Measurements from ENCODE around the gene FRAT1. TPM values are rescaled to one million over a fixed set of nuclear protein-coding genes. Genes with fewer than 3 reads are reported as not detected.

Gene FRAT1
- polyA plus RNA-seq, 1 donor (not counting 4 experiments of a cell fraction or from before 2014, with no cell fraction given): 0.34 TPM

DNA sequence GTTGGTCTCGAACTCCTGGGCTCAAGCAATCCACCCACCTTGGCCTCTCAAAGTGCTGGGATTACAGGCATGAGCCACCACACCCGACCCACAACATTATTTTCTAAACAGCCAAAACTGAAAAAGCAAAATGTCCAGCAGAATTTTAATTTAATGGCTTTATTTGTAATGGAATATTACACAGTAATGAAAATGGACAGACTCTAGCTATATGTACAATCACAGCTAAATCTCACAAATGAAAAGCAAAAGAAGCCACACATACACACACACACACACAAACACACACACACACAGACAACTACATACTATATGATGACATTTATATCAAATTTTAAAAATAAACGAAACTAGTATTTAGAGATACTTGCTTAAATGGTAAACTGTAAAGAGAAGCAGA lies 45.4 kb upstream of the FRAT1 start:
- Histone ChIP-seq H3K36me3 (ENCODE audit: control insufficient read depth in 2 of 2, extremely low read depth in 1 of 2, insufficient read depth in 2 of 2, low read length in 2 of 2) (no peaks in the 10 kb centered on the region), H3K9ac (ENCODE audit: control insufficient read depth, extremely low read depth, insufficient read depth, low read length) (no peak overlapping the region), H3K9me1 (ENCODE audit: control insufficient read depth, extremely low read depth, insufficient read depth, low read length) (no peaks in the 10 kb centered on the region), H3K27me3 (ENCODE audit: control insufficient read depth, extremely low read depth, insufficient read depth, low read length) (no peaks in the 10 kb centered on the region), H3K4me2 (ENCODE audit: control insufficient read depth, extremely low read depth, insufficient read depth, low read depth, low read length) (no peak overlapping the region), H3K4me3 (ENCODE audit: control insufficient read depth in 2 of 3, extremely low read depth in 1 of 3, insufficient read depth in 2 of 3, low read depth in 1 of 3, low read length in 3 of 3) (no peak overlapping the region), H3K79me2 (ENCODE audit: control insufficient read depth, insufficient read depth, low read length) (no peaks in the 10 kb centered on the region), H3K4me1 (ENCODE audit: control insufficient read depth, extremely low read depth, insufficient read depth, low read length) (no peaks in the 10 kb centered on the region), H3K9me3 (ENCODE audit: control insufficient read depth, low read depth, low read length) (no peaks in the 10 kb centered on the region), H4K20me1 (ENCODE audit: control insufficient read depth, extremely low read depth, insufficient read depth, low read length) (no peaks in the 10 kb centered on the region), H2AFZ (ENCODE audit: control insufficient read depth, low read length) (no peak overlapping the region), H3K27ac (ENCODE audit: control insufficient read depth, insufficient read depth, low read length) (no peak overlapping the region)
- DNase-seq (ENCODE audit: low read depth, low spot score): no peak
- dilution Hi-C loops (cut with MboI; ENCODE audit: extremely low pct_ligation_motif_present, low sequenced_read_pairs): no loop called here
- FAIRE-seq: no peak
- no peak for TF ChIP-seq EZH2 (IDR thresholded peaks at IDR 0.05; ENCODE audit: low read length)
- TF ChIP-seq, protein P1, sequence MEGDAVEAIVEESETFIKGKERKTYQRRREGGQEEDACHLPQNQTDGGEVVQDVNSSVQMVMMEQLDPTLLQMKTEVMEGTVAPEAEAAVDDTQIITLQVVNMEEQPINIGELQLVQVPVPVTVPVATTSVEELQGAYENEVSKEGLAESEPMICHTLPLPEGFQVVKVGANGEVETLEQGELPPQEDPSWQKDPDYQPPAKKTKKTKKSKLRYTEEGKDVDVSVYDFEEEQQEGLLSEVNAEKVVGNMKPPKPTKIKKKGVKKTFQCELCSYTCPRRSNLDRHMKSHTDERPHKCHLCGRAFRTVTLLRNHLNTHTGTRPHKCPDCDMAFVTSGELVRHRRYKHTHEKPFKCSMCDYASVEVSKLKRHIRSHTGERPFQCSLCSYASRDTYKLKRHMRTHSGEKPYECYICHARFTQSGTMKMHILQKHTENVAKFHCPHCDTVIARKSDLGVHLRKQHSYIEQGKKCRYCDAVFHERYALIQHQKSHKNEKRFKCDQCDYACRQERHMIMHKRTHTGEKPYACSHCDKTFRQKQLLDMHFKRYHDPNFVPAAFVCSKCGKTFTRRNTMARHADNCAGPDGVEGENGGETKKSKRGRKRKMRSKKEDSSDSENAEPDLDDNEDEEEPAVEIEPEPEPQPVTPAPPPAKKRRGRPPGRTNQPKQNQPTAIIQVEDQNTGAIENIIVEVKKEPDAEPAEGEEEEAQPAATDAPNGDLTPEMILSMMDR (optimal IDR thresholded peaks at IDR 0.05 in 1 of 3, IDR thresholded peaks at IDR 0.05 in 1 of 3, conservative IDR thresholded peaks at IDR 0.05 in 1 of 3; ENCODE audit: extremely low read depth in 1 of 3, insufficient read depth in 2 of 3, low read length in 3 of 3): no peak

- Histone ChIP-seq H4K20me1 (ENCODE audit: control insufficient read depth, extremely low read depth, insufficient read depth, low read length) (no peaks in the 10 kb centered on the region), H3K4me3 (ENCODE audit: control insufficient read depth in 2 of 3, extremely low read depth in 1 of 3, insufficient read depth in 2 of 3, low read depth in 1 of 3, low read length in 3 of 3) (no peak overlapping the region), H3K9me3 (ENCODE audit: control insufficient read depth, low read depth, low read length) (no peaks in the 10 kb centered on the region), H3K4me1 (ENCODE audit: control insufficient read depth, extremely low read depth, insufficient read depth, low read length) (no peaks in the 10 kb centered on the region), H3K4me2 (ENCODE audit: control insufficient read depth, extremely low read depth, insufficient read depth, low read depth, low read length) (no peak overlapping the region), H3K9me1 (ENCODE audit: control insufficient read depth, extremely low read depth, insufficient read depth, low read length) (no peaks in the 10 kb centered on the region), H3K36me3 (ENCODE audit: control insufficient read depth in 2 of 2, extremely low read depth in 1 of 2, insufficient read depth in 2 of 2, low read length in 2 of 2) (no peaks in the 10 kb centered on the region), H3K27me3 (ENCODE audit: control insufficient read depth, extremely low read depth, insufficient read depth, low read length) (no peaks in the 10 kb centered on the region), H3K79me2 (ENCODE audit: control insufficient read depth, insufficient read depth, low read length) (no peaks in the 10 kb centered on the region), H3K27ac (ENCODE audit: control insufficient read depth, insufficient read depth, low read length) (no peak overlapping the region), H2AFZ (ENCODE audit: control insufficient read depth, low read length) (no peak overlapping the region), H3K9ac (ENCODE audit: control insufficient read depth, extremely low read depth, insufficient read depth, low read length) (no peak overlapping the region)
- FAIRE-seq: no peak
- dilution Hi-C loops (cut with MboI; ENCODE audit: extremely low pct_ligation_motif_present, low sequenced_read_pairs): no loop called here
- TF ChIP-seq, protein P1 (optimal IDR thresholded peaks at IDR 0.05 in 1 of 3, IDR thresholded peaks at IDR 0.05 in 1 of 3, conservative IDR thresholded peaks at IDR 0.05 in 1 of 3; ENCODE audit: extremely low read depth in 1 of 3, insufficient read depth in 2 of 3, low read length in 3 of 3): no peak
- no peak for TF ChIP-seq EZH2 (IDR thresholded peaks at IDR 0.05; ENCODE audit: low read length)
- no peak for DNase-seq (ENCODE audit: low read depth, low spot score)
Measured at GRCh38 chr10:97274828-97275227, 44.2 kb upstream of the FRAT1 start.
